Adrenal gland (tissue), 12 donors: Measurements from ENCODE around the gene UBR1. TPM values are rescaled to one million over a fixed set of nuclear protein-coding genes. Genes with fewer than 3 reads are reported as not detected.

ENCODE experiments used
- DNase-seq, 7 donors: peaks; one replicate each; pipeline ENCODE4 v3.0.0-alpha.2; 2019 to 2020
- H3K27ac ChIP-seq, 5 donors: fragments of 200-600 bp; sonication (generic) in 4 of 5; 1 replicate in 3 of 5; 2 replicates in 2 of 5; pipeline versions ENCODE4 v1.5.1 to v1.8.0; 2016 to 2020; ENCODE audit warnings: mild to moderate bottlenecking in 1 of 5
- H3K27me3 ChIP-seq: fragments of 200-600 bp; 2 replicates; pipeline ENCODE4 v1.8.0; 2021
- H3K36me3 ChIP-seq, 2 donors: fragments of 200-600 bp; replicated peaks in 1 of 2; 1 replicate in 1 of 2; 2 replicates in 1 of 2; pipeline versions ENCODE4 v1.5.1 to v1.8.0; 2018 to 2022
- H3K4me1 ChIP-seq, 2 donors: fragments of 200-600 bp; replicated peaks in 1 of 2; 1 replicate in 1 of 2; 2 replicates in 1 of 2; pipeline versions ENCODE4 v1.5.1 to v1.8.0; 2018 to 2021
- H3K4me3 ChIP-seq, 4 donors: fragments of 200-600 bp; sonication (generic) in 3 of 4; one replicate each; pipeline ENCODE4 v1.5.1; 2016 to 2018
- H3K9me3 ChIP-seq, 3 donors: fragments of 200-600 bp; sonication (generic) in 1 of 3; replicated peaks in 1 of 3; 1 replicate in 2 of 3; 2 replicates in 1 of 3; pipeline versions ENCODE4 v1.5.1 to v1.8.0; 2016 to 2021
- CTCF ChIP-seq, 6 experiments: fragments of 450-650 bp in 4 of 6; fragments of 200-600 bp in 2 of 6; sonication (generic) in 1 of 6; IDR thresholded peaks; 1 replicate in 5 of 6; 2 replicates in 1 of 6; pipeline versions ENCODE4 v1.5.1 to v1.8.0; 2016 to 2021; ENCODE audit warnings: antibody characterized with exemption in 6 of 6, mild to moderate bottlenecking in 2 of 6, moderate library complexity in 1 of 6
- POLR2A ChIP-seq, 2 donors: fragments of 450-650 bp; IDR thresholded peaks; one replicate each; pipeline ENCODE4 v1.6.1; 2017; ENCODE audit warnings: antibody characterized with exemption in 2 of 2, mild to moderate bottlenecking in 2 of 2, moderate library complexity in 1 of 2
- WGBS, 4 donors: extraction: QIAGEN DNeasy Blood & Tissue Kit in 2 of 4; methylation state at CpG; one replicate each; pipeline versions ENCODE4 v1.1.5 to v1.1.7; 2013 to 2017; 5-methylcytosine and 5-hydroxymethylcytosine counted together
- intact Hi-C, 2 donors: fragments of 100-400 bp; cut with DNase I; formaldehyde crosslinking; loops; one replicate each; pipeline versions ENCODE4 v1.14.1 to v1.15.0; 2022 to 2023
- polyA plus RNA-seq, 3 donors: library from polyadenylated mRNA; stranded (reverse); fragments of 200-250 nt in 2 of 3; fragments of 350-450 nt in 1 of 3; fragmentation: Illumina TruSeq in 1 of 3; extraction: RNeasy Lipid Tissue Mini Kit (QIAGEN cat#74804) in 1 of 3; gene quantifications; one replicate each; pipeline ENCODE4 v1.2.3, GENCODE V29; 2013 to 2014
- total RNA-seq, 9 donors: library from RNA; depleted of rRNA in 4 of 9; stranded (reverse); fragments of >200 nt in 4 of 9; fragments of 120-200 nt in 1 of 9; fragmentation: NEBNext Ultra II Directional in 1 of 9; extraction: Animal tissue kit (Norgen Biotek cat#: 25700) in 1 of 9; gene quantifications; one replicate each; pipeline versions ENCODE4 v1.1.0 to v1.2.4, GENCODE V29; 2013 to 2023
- donor health status: healthy with polysubstance abuse.
- donor health status: Bipolar disorder and iron deficiency.
- donor health status: DM: yes; HTN: yes; CAD: no.
- donor health status: DM: no; HTN: no; CAD: no.
- donor health status: DM: no; HTN: no; CAD: no.
- donor health status: DM: yes; HTN: yes; CAD: no.

UBR1 gene
- total and polyA plus RNA-seq, 12 donors, result 3.9 to 37.9 (median 21.6) TPM

GRCh38 chr15:43085921-43086320 lies 19.9 kb downstream of the UBR1 start:
- H3K36me3 ChIP-seq, result peaks cover 0 to 12% of the 10 kb centered on the region in 2 donors
- intact Hi-C loops, result no loop called here
- peaks cover 0 to 12% of the 10 kb centered on the region in 2 donors for H3K4me1 ChIP-seq
- no peaks in the 10 kb centered on the region for H3K9me3 ChIP-seq
- H3K27me3 ChIP-seq, result no peaks in the 10 kb centered on the region
- no peak overlapping the region for H3K4me3 ChIP-seq
- TF ChIP-seq POLR2A (IDR thresholded peaks at IDR 0.05), result no peak
- TF ChIP-seq CTCF (IDR thresholded peaks at IDR 0.05), result no peak
- H3K27ac ChIP-seq, result no peak overlapping the region
- no peak for DNase-seq

GRCh38 chr15:43082509-43082908 lies 23.3 kb downstream of the UBR1 start:
- peaks cover 0 to 12% of the 10 kb centered on the region in 2 donors for H3K4me1 ChIP-seq
- 43 to 55% (median 49%) methylated on average over 1 of the region's 1 CpG for WGBS, 4 donors
- no peak for DNase-seq
- no peak overlapping the region for H3K27ac ChIP-seq
- TF ChIP-seq POLR2A (IDR thresholded peaks at IDR 0.05) (no peak), CTCF (IDR thresholded peaks at IDR 0.05) (no peak)
- H3K36me3 ChIP-seq, result peaks cover 0 to 26% of the 10 kb centered on the region in 2 donors
- intact Hi-C loops, result no loop called here
- no peaks in the 10 kb centered on the region for H3K9me3 ChIP-seq
- no peak overlapping the region for H3K4me3 ChIP-seq
- no peaks in the 10 kb centered on the region for H3K27me3 ChIP-seq

- DNase-seq, result no peak
- 96 to 100% (median 100%) methylated on average over 6 to 7 of the region's 7 CpGs for WGBS, 4 donors
- Histone ChIP-seq H3K36me3 (peaks cover 0 to 26% of the 10 kb centered on the region in 2 donors), H3K4me1 (peaks cover 0 to 12% of the 10 kb centered on the region in 2 donors), H3K27me3 (no peaks in the 10 kb centered on the region), H3K9me3 (no peaks in the 10 kb centered on the region), H3K27ac (no peak overlapping the region), H3K4me3 (no peak overlapping the region)
- intact Hi-C loops, result no loop called here
- no peak for TF ChIP-seq CTCF (IDR thresholded peaks at IDR 0.05)
- TF ChIP-seq POLR2A (IDR thresholded peaks at IDR 0.05), result no peak
Measured at GRCh38 chr15:43081283-43081682, 24.6 kb downstream of the UBR1 start.

- Histone ChIP-seq H3K9me3 (no peaks in the 10 kb centered on the region), H3K36me3 (peaks cover 0 to 58% of the 10 kb centered on the region in 2 donors), H3K4me3 (no peak overlapping the region), H3K4me1 (no peaks in the 10 kb centered on the region), H3K27ac (no peak overlapping the region), H3K27me3 (no peaks in the 10 kb centered on the region)
- DNase-seq, result no peak
- no peak for TF ChIP-seq POLR2A (IDR thresholded peaks at IDR 0.05)
- no peak for TF ChIP-seq CTCF (IDR thresholded peaks at IDR 0.05)
- WGBS, 4 donors, result 80 to 89% (median 84%) methylated on average over 2 of the region's 2 CpGs
- intact Hi-C loops, result no loop called here
Measured at GRCh38 chr15:43071451-43071850, 34.4 kb downstream of the UBR1 start.
